AG09319 (cell line): Measurements from ENCODE around the gene MYO7B.

Source experiments
- DNase-seq: peaks from one replicate; pipeline ENCODE4 v3.0.0-alpha.2; 2010; ENCODE audit warnings: low read depth; ENCODE audit errors: extremely low read depth
- TF ChIP-seq, protein P1 (sequence below): IDR thresholded peaks from 2 replicates; pipeline ENCODE4 v1.5.1; 2011; ENCODE audit warnings: low read depth, mild to moderate bottlenecking, inconsistent platforms, low read length, moderate library complexity

MYO7B gene

DNA sequence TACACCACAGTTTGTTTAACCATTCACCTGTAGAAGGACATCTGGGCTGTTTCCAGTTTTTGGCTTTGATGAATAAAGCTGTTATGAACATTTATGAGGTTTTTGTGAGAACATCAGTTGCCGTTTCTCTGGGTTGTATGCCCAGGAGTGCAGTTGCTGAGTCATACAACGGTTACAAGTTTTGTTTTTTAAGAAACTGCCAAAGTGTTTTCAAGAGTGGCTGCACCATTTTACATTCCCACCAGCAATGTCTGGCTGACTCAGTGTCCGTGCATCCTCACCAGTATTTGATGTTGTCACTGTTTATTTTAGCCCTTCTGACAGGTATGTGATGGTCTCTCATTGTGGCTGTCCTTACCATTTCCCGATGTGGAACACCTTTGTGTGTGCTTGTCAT lies 62.5 kb downstream of the MYO7B start:
- DNase-seq: no peak
- TF ChIP-seq, protein P1, sequence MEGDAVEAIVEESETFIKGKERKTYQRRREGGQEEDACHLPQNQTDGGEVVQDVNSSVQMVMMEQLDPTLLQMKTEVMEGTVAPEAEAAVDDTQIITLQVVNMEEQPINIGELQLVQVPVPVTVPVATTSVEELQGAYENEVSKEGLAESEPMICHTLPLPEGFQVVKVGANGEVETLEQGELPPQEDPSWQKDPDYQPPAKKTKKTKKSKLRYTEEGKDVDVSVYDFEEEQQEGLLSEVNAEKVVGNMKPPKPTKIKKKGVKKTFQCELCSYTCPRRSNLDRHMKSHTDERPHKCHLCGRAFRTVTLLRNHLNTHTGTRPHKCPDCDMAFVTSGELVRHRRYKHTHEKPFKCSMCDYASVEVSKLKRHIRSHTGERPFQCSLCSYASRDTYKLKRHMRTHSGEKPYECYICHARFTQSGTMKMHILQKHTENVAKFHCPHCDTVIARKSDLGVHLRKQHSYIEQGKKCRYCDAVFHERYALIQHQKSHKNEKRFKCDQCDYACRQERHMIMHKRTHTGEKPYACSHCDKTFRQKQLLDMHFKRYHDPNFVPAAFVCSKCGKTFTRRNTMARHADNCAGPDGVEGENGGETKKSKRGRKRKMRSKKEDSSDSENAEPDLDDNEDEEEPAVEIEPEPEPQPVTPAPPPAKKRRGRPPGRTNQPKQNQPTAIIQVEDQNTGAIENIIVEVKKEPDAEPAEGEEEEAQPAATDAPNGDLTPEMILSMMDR: no peak

DNA sequence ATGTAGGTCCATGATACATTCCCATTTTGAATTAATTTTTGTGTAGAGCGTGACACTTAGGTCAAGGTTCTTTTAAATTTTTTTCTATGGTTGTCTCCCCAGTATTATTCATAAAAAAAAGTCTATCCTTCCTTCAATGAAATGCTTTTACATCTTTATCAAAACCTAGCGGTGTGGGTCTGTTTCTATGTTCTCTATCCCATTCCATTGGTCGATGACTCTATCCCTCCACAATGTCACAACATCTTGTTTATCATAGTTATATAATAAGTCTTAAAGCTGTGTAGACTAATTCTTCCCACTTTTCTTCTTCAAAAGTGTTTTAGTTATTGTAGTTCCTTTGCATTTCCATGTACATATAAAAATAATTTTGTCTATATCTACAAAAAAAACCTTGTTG lies 63.2 kb downstream of the MYO7B start:
- DNase-seq: no peak
- TF ChIP-seq, protein P1: no peak

DNA sequence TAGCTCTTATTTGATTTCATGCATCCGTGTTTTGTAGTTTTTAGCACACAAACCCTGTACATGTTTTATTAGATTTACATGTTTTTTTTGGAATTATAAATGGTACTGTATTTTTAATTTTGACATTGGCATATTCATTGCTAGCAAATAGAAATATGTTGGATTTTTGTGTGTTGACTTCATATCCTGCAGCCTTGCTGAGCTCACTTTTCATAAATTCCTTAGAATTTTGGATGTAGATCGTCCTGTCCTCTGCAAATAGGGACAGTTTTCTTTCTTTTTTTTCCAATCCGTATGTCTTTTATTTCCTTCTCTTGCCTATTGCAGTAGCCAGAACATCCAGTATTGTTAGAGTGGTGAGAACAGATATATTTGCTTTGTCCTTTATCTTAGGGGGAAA lies 63.7 kb downstream of the MYO7B start:
- TF ChIP-seq, protein P1: no peak
- no peak for DNase-seq

DNA sequence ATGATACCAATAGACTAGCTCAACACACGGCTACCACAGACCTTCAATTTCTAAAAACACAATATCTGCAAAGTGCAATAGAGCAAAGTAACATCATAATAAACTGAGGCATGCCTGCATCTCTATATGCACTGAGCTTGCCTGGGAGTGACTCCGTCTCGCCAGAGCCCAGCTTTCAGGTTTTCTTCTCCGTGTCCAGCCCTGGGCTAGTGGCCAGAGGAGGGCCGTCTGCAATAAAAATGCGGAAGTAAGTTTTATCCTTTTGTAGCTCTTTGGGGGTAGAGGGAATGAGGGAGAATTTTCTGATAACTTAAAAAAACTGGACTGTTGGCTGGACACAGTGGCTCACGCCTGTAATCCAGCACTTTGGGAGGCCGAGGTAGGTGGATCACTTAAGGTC lies 69.5 kb downstream of the MYO7B start:
- DNase-seq: no peak

DNA sequence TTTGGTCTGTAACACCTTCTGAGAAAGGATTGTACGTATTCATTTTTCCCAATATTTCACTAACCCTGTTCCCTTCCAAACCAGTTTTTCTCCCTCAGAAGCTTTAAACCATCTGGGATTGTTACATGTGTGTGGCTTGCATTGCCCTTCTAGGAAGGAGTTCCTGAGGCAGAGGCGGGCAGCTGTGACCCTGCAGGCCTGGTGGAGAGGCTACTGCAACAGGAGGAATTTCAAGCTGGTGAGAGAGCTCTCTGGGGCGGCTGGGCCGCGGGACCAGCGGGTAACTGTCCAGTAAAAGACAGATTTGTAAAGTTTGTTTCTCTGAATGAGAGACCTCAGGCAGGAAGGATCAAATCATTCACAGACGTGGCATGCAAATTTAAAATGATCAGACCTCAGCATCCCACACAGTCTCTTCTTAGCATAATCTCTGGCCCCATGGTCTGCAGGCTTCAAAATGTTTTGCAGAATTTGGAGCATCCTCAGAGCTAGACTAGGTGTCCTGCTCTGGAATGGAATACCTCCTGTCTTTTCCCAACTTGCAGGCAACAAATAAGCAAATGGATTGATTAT lies 70.3 kb downstream of the MYO7B start:
- TF ChIP-seq, protein P1: no peak
- no peak for DNase-seq

More for the DNA sequence above, 69.5 kb downstream of the MYO7B start:
- TF ChIP-seq, protein P1: no peak

DNA sequence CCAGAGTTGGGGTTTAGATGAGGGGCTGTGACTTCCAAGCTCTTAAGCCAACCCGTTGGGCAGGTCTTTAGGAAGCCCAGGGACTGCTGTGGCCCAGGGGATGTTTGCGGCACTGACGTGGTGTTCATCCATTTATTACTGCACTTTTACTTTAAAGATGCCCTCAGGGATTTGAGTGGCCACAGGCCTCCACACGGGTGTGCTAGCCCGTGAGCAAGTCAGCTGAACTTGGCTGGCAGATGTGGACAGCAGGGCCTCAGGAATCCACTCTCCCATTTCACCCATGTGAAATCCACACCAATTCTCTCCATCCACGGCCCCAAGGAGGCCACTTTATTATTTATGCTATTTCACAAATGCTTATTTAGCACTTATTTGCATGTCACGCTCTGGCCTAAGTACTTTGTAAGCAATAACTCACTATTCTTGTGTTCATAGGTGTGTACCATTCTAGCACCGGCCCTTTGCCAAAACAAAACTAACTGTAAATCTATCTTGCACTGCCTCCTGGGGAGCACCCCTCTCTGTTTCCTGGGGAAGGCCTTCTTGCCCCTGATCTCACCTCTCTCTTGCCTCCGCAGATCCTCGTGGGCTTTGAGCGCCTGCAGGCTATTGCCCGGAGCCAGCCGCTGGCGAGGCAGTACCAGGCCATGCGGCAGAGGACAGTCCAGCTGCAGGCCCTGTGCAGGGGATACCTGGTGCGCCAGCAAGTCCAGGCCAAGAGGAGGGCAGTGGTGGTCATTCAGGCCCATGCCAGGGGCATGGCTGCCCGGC lies 71.3 kb downstream of the MYO7B start:
- no peak for DNase-seq
- TF ChIP-seq, protein P1: no peak

DNA sequence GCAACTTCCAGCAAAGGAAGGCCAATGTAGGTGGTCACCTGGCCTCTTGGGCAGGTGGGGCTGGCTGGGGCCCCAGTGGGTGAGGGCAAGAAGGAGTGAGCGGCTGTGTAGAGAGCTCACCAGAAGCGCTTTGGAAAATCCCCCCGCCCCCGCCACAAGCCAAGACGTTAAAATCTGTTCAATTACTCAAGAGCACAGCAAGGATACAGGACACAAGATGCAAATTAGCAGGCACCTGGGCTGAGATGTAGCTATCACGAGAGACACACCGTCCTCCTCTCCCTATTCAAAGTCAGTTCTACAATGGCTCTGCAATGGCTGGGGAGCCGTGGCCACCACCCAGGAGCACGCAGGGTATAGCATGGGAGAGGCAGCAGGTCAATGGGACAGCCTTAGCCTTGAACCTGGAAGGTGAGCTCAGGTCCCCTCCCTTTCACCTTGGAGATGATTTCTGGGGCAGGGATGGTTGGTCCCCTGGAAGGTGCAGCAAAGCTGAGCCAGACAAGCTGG lies 72.0 kb downstream of the MYO7B start:
- TF ChIP-seq, protein P1: no peak
- no peak for DNase-seq
